GM18909 (cell line): ENCODE measurements around the gene EPB41L4A.
"Not testable (repeated sequence)": the region's sequence is repeated elsewhere in the genome, so short reads cannot be mapped to it uniquely, and the experiment has no call there.

ENCODE experiments used
- ATAC-seq: cut with Tn5 transposase; IDR thresholded peaks from one replicate; pipeline ENCODE4 v1.9.1; 2021; ENCODE audit warnings: mild to moderate bottlenecking; ENCODE audit not compliant: unreplicated experiment, poor library complexity

The EPB41L4A gene

GRCh38 chr5:112403069-112403468 lies 16.0 kb downstream of the EPB41L4A start:
- no peak for ATAC-seq

DNA sequence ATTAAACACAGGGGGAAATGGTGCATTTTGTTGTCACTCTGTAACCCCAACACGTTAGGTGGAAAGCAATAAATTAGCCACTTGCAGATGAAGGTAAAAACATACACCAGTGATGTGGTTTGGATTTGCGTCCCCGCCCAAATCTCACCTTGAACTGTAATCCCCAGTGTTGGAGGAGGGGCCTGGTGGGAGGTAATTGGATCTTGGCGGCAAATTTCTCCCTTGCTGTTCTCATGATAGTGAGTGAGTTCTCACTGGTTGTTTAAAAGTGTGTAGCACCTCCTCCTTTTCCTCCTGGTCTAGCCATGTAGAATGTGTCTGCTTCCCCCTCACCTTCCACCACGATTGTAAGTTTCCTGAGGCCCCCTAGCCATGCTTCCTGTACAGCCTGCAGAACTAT lies 17.2 kb downstream of the EPB41L4A start:
- ATAC-seq = no peak

- no peak for ATAC-seq
Observed at GRCh38 chr5:112397690-112398089, 21.4 kb downstream of the EPB41L4A start.

GRCh38 chr5:112396430-112396829 lies 22.6 kb downstream of the EPB41L4A start:
- ATAC-seq = no peak

- not testable (repeated sequence) for ATAC-seq
Observed at GRCh38 chr5:112395299-112395698, 23.8 kb downstream of the EPB41L4A start.

DNA sequence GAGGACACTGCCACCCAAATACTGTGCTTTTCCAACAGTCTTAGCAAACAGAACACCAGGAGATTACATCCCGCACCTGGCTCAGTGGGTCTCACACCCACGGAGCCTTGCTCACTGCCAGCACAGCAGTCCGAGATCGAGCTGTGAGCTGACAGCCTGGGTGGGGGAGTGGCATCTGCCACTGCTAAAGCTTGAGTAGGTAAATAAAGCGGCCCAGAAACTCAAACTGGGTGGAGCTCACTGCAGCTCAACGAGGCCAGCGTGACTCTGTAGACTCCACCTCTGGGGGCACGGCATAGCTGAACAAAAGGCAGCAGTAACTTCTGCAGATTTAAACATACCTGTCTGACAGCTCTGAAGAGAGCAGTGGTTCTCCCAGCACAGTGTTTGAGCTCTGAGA lies 28.8 kb downstream of the EPB41L4A start:
- no peak for ATAC-seq

GRCh38 chr5:112388739-112389138 lies 30.3 kb downstream of the EPB41L4A start:
- no peak for ATAC-seq

DNA sequence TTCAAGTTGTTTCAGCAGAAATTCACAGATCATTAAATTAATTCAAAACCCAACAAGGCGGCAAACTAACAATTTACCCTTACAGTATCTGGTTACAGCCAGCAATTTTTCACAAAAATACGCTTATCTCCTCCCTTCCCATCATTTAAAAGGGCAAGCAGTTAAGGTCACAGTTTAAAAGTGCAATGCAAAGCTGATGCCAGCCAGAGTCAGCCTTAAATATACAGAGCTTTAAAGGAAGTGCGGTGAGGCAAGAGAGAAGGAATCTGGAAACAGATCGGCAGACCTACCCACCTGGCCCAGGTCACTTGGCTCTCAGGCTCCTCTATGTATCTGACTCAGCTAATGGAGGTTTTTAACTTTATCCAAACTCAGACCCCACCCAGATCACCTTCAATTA lies 31.0 kb downstream of the EPB41L4A start:
- ATAC-seq = no peak

- no peak for ATAC-seq
Observed at GRCh38 chr5:112386766-112387165, 32.3 kb downstream of the EPB41L4A start.

GRCh38 chr5:112385969-112386368 lies 33.1 kb downstream of the EPB41L4A start:
- ATAC-seq = no peak

DNA sequence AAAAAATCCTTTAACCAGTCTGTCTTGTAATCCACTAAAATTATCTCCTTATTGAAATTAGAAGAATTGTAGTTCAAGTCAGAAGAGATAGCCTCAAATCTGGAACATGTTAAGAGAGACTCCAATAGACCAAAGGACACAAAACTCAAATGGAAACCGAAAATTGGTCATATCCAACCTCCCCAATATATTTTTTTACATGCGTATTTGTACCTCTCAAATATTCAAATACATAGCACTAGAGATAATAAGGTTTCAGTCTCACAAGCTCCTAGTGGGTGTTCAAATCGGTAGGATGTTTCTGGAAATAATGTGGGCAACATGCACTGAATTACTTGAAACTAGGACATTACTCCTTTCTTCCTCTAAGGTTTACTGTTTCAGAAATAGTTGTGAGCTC lies 33.5 kb downstream of the EPB41L4A start:
- no peak for ATAC-seq

GRCh38 chr5:112384523-112384922 lies 34.6 kb downstream of the EPB41L4A start:
- ATAC-seq = no peak

GRCh38 chr5:112382886-112383285 lies 36.2 kb downstream of the EPB41L4A start:
- no peak for ATAC-seq

- ATAC-seq = no peak
Observed at GRCh38 chr5:112381521-112381920, 37.6 kb downstream of the EPB41L4A start.

- ATAC-seq = no peak
Observed at GRCh38 chr5:112379542-112380325, 39.3 kb downstream of the EPB41L4A start.

GRCh38 chr5:112374818-112375217 lies 44.3 kb downstream of the EPB41L4A start:
- ATAC-seq = no peak

DNA sequence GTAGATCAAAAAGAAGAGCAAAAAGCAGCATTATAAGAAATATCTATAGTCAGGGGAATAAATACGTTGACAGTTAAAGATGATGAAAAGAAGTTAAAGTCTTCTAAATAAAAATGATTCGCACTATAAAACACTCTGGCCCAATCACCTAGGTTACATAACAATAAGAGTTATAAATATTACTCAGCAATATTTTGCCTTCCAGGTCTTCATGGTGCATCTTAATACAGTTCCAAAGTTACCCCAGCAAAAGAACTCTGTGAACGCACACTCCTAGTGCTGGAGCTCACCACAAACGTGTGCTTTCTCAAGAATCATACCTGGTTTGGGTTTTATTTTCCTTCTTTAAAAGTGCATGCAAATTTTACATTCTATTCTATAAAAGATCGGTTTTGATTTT lies 44.7 kb downstream of the EPB41L4A start:
- ATAC-seq = no peak

- ATAC-seq = no peak
Observed at GRCh38 chr5:112373885-112374284, 45.2 kb downstream of the EPB41L4A start.

- ATAC-seq = no peak
Observed at GRCh38 chr5:112372543-112372942, 46.5 kb downstream of the EPB41L4A start.

DNA sequence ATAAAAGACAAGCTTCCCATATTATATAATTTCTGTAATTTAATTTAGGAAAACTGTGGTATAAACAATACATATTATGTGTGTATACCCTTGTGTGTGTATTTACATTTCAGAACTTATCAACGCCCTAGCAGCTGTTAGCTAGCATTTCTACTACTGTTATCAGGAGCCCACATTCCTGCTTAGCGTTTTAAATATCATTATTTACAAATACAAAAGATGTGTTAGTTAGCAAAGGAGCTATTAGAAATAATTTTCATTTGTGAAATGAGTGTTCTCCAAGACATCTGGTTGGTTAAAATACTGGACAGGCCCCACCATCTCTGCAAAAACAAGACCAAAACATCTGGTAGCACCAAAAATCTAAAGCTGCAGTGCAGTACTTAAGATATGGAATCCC lies 48.0 kb downstream of the EPB41L4A start:
- no peak for ATAC-seq

DNA sequence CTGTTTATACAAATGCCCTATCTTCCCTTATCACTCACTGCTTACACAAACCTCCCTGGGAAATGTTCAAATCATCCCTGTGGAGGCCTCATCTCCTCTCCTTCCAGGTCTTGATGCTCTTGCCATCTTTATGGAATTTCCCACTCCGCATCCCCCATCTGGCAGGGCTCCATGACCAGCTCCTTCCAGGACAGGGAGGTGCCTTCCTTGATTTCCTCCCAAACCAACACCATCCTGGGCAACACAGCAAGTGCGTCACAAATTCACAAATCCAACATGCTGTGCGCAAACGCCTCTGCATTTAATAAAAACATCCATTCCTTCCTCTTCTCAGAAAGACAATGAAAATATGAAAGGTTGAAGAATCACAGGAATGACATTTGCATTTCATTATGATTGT lies 51.7 kb downstream of the EPB41L4A start:
- no peak for ATAC-seq

DNA sequence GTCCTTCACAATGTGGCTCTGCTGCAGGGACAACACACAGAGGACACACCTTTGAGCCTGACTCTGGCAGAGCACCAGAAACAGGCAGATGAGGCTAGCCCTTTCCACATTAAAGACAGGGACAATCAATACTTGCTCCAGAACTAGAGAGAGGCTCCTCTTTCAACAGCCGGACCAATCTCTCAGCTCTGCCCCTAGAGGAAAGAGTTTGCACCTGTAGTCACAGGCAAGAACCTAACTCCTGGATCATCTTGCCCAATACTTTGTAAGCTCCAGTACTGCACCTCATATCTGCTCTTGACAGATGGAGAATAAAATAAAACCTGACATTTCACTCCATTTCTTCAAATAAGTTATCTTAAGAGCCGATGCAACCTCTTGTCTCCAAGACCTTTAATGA lies 52.1 kb downstream of the EPB41L4A start:
- peak; percentile 65 for ATAC-seq
